GM13976 (cell line): ENCODE results near the gene DMC1.

ENCODE experiments used
- DNase-seq: peaks from one replicate; pipeline ENCODE4 v3.0.0; 2012; ENCODE audit warnings: low spot score
- CTCF ChIP-seq: IDR thresholded peaks from 2 replicates; pipeline ENCODE4 v1.5.1; 2012; ENCODE audit warnings: borderline replicate concordance, mild to moderate bottlenecking; ENCODE audit not compliant: insufficient read depth; ENCODE audit errors: extremely low read depth, missing control alignments, control extremely low read depth
- in situ Hi-C: fragments of 300-500 bp; cut with MboI; formaldehyde crosslinking; loops from one replicate; pipeline ENCODE4 v1.12.0; 2022; ENCODE audit warnings: low sequenced_read_pairs, mixed read lengths, inconsistent platforms; ENCODE audit not compliant: unreplicated experiment

Gene DMC1

GRCh38 chr22:38612217-38613006 is 42.4 kb upstream of the DMC1 start:
- in situ Hi-C loops: no loop called here
- DNase-seq: no peak
- TF ChIP-seq CTCF: no peak

GRCh38 chr22:38611559-38611958 is 41.6 kb upstream of the DMC1 start:
- DNase-seq: no peak
- in situ Hi-C loops: no loop called here
- TF ChIP-seq CTCF: no peak

- in situ Hi-C loops: no loop called here
- DNase-seq: no peak
- TF ChIP-seq CTCF: no peak
Observed at GRCh38 chr22:38610234-38610633, 40.3 kb upstream of the DMC1 start.

GRCh38 chr22:38608992-38609750 is 39.2 kb upstream of the DMC1 start:
- in situ Hi-C loops: no loop called here
- DNase-seq: no peak
- no peak for TF ChIP-seq CTCF

GRCh38 chr22:38607680-38608079 is 37.7 kb upstream of the DMC1 start:
- TF ChIP-seq CTCF: no peak
- in situ Hi-C loops: no loop called here
- DNase-seq: no peak

GRCh38 chr22:38602166-38602565 is 32.2 kb upstream of the DMC1 start:
- TF ChIP-seq CTCF: no peak
- in situ Hi-C loops: no loop called here
- no peak for DNase-seq
